HG02588 (cell line): ENCODE measurements around the gene PCYOX1L.

Experiments used
- ATAC-seq: cut with Tn5 transposase; IDR thresholded peaks from one replicate; pipeline ENCODE4 v1.9.1; 2021; ENCODE audit warnings: mild to moderate bottlenecking, moderate library complexity; ENCODE audit not compliant: unreplicated experiment

The PCYOX1L gene

DNA sequence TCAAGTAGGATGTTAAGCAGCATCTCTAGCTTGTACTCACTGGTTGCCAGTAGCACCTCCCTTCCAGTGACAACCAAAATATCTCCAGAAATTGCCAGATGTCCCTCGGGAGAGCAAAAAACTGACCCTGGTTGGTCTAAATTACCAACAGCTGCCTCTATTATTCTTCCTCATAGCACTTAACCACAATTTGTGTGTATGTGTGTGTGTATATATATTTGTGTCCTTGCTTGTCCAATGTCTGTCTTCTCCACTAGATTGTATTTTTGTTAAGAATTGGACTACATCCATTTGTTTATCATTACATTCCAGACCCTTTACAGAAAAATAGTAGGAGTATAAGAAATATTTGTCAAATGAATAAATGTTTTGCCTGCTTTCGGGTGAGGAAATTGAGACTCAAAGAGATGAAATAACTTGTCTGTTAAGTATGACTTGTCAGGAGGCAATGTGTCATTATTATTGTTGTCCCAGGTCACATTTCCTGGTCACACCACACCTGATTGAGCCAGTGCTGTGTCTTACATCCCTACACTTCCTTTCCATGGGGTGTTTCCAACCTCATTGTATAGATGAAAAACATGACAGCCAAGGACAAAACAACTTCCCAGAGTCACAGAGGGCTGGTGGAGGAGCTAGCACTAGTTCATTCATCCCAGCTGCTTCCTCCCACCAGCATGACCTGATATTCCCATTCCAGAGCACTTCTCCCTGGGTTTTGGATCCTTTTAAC is 24.0 kb upstream of the PCYOX1L start:
- ATAC-seq = no peak

DNA sequence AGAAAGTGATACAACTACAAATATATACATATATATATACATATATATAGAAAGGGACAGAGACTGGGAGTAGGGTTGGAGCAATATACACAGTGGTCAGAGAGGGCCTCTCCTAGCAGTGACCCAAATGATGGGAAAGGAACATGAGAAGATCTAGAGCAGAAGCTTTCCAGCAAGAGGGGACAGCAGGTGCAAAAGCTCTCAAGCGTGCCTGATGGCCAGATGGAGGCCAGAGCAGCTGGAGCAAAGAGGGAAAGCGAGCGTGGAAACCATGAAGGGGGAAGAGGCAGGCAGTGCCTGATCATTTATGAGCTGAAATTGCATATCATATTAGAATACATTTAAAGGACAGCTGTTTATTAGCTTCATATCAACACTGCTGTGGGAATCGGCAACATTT is 20.1 kb upstream of the PCYOX1L start:
- ATAC-seq = no peak

GRCh38 chr5:149338364-149338763 is 19.5 kb upstream of the PCYOX1L start:
- ATAC-seq = no peak

DNA sequence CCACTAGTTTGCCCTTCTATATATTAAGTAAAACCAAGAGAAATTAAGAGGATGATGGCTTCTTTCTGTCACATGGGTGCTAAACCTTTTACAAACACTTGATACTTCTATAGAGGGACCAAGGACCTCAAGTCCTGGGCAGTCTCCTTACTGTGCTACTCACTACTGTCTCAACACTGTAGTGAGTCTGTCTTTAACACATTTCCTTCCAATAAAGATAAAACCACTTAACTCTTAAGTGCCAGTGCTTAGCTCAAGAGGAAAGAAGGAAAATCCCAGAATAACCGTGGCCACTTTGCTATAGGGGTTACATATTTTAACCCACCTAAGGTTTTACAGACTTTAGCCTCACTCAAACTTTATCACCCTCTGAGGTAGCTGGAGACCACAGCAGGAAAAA is 16.9 kb upstream of the PCYOX1L start:
- ATAC-seq = no peak

GRCh38 chr5:149341876-149342275 is 16.0 kb upstream of the PCYOX1L start:
- ATAC-seq = no peak

DNA sequence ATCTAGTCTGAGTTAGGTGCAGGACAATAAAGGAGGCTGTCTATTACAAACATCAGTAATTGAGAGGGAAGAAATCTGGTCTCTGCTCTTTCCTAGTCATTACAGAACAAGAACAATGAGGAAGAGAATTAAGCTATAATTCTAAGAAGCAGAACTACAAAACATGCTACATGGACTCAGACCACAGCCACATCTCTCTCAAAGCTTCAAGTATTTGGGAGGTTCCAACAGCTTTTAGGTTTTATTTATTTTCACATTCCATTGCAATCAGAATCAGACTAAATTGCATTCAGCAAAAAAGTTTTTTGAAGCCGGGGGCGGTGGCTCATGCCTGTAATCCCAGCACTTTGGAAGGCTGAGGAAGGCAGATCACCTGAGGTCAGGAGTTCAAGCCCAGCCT is 13.7 kb upstream of the PCYOX1L start:
- ATAC-seq = no peak

DNA sequence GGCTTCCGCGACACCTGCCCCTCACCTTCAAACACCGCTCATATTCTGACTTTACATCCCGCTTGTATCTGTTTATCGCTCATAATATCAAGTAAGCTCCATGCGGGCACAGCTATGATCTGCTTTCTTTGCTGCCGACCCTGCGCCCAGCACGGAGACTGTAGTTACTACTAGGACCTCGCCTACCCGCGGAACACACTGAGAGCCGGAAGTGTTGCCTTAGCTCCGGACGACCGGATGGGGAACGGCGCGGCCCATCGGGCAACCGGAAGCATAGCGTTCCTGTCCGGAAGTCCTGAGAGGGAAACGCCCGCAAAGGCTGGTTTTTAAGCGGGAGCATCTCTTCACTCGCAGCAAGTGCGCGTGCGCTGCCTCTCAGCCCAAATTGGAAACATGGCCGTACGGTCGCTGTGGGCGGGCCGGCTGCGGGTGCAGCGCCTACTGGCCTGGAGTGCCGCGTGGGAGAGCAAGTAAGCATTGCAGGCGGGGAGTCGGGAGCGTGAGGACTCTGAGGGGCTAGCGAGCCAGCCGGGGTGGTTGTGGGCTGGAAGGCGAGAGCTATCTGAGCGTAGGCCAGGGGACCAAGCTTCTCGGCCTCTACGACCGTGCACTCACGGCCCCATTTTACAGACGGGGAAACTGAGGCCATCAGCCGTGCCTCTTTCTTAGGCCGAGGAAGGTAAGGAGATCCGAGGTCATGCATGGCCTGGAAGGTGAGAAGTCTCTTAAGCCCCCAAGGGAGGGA is 12.5 kb upstream of the PCYOX1L start, which contains the start of gene GRPEL2:
GRPEL2 (plus strand) TSS at position 353 of the 745 bp plus-strand sequence; CDS start at position 394, 41 bp downstream.
- ATAC-seq = peak; percentile 97

DNA sequence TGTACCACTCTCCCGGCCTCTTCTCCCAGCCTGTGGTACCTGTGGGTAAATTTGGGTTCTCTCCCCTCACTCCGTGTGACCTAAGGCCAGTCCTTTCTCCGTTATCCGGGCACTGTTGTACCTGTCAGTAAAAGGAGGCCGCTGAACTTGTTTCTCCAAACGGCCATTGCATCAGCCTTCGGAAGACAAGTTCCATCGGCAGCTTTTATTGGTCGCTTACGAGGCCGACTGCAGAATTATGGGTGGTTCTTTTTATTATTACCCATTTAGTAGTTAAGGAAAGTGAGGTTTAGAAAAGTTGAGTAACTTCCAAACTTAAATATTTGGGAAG is 12.0 kb upstream of the PCYOX1L start:
- peak; percentile 6 for ATAC-seq

DNA sequence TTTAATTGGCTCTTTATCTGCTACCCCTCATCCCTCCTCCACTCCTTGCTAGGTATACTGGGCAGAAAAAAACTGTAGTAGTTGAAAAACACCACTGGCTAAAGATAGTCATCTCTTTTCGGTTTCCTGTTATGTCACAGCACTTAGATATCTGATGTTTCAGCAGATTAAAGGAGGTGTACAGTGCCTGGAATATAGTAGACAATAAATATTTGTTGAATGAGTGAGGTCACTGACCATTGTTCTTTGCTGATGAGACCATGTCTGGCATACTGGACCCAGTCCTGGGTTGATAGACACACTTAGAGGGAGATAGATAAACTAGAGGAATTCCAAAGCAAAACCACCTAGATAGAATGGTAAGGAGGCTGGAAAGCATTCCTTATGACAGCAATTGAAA is 9.3 kb upstream of the PCYOX1L start:
- no peak for ATAC-seq

- no peak for ATAC-seq
Measured at GRCh38 chr5:149349382-149349781, 8.5 kb upstream of the PCYOX1L start.

- ATAC-seq = no peak
Measured at GRCh38 chr5:149352169-149352568, 5.7 kb upstream of the PCYOX1L start.

- ATAC-seq = no peak
Measured at GRCh38 chr5:149353911-149354310, 3.9 kb upstream of the PCYOX1L start.

- ATAC-seq = no peak
Measured at GRCh38 chr5:149355688-149356087, 2.2 kb upstream of the PCYOX1L start.

DNA sequence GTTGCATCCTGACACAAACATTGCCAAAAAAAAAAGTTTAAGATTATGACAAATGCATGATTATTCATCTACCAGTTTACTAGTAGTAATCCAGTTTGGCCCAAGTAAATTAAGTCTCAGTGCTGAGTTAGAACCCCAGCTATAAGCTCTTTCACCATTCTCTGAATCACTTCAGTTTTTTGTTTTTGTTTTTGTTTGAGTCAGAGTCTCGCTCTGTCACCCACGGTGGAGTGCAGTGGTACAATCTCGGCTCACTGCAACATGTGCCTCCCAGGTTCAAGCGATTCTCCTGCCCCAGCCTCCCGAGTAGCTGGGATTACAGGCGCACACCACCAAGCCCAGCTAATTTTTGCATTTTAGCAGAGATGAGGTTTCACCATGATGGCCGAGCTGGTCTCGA is 1.5 kb upstream of the PCYOX1L start:
- ATAC-seq = no peak

GRCh38 chr5:149358294-149358651 is 427 bp downstream of the PCYOX1L start:
- peak; percentile 5 for ATAC-seq

DNA sequence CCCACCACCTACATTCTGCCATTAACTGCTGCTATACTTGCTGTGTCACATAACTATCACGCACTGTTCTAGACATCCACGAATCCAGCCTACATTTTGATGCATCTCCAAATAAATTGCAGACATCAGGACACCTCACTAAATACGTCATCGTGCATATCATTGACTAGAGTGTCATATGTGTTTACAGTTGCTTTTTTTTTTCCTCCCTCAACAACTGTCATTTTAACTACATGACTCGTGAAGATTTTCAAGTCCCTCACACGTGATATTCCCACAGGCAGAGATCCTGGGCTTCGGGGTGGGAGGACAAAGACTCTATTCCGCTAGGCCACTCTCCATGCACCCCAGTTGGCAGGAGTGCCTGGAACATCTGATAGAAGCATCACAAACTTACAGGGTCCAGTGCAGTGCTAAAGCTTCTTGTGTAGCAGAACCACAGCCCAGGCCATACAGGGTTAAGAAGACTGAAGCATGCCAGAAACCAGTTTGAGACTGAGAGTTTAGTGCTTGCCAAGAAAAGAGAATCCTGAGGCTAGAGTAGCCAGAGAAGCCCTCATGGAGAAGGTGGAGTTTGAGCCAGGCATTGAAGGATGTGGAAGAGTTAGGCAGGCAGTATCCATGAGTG is 1.1 kb downstream of the PCYOX1L start:
- no peak for ATAC-seq

- ATAC-seq = no peak
Measured at GRCh38 chr5:149360272-149360671, 2.4 kb downstream of the PCYOX1L start.

DNA sequence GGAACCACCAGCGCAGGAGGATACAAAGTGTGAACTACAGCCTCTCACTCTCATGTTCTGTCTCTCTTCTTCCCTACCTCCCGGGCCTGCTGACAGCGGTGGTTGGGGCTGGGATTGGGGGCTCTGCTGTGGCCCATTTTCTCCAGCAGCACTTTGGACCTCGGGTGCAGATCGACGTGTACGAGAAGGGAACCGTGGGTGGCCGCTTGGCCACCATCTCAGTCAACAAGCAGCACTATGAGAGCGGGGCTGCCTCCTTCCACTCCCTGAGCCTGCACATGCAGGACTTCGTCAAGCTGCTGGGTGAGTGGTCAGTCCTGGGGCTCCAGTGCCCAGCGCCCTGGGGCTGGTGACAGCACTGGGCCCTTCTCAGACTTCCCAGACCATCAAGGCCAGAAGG is 4.7 kb downstream of the PCYOX1L start:
- ATAC-seq = no peak

GRCh38 chr5:149363358-149363757 is 5.5 kb downstream of the PCYOX1L start:
- ATAC-seq = no peak

DNA sequence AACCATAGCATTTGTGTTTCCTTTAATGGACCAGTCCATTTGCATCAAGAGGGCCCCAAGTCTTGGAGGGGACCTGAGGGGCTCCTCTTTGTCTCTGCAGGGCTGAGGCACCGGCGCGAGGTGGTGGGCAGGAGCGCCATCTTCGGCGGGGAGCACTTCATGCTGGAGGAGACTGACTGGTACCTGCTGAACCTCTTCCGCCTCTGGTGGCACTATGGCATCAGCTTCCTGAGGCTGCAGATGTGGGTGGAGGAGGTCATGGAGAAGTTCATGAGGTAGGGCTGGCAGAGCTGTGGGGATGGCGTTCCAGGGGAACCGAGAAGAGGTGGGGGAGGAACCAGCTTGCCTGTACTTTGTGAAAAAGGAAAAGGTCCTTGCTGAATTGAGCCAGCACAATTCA is 6.1 kb downstream of the PCYOX1L start:
- ATAC-seq = no peak

GRCh38 chr5:149364719-149365118 is 6.9 kb downstream of the PCYOX1L start:
- ATAC-seq = no peak

GRCh38 chr5:149365418-149365817 is 7.6 kb downstream of the PCYOX1L start:
- ATAC-seq = no peak
